Natural killer cell (primary cell): ENCODE measurements around the gene CREB5. TPM values are rescaled to one million over a fixed set of nuclear protein-coding genes. Genes with fewer than 3 reads are reported as not detected.

Experiments
- ATAC-seq, 3 donors: fragments of 150-1000 bp in 2 of 3; fragments of 200-7000 bp in 1 of 3; cut with Tn5 transposase; 1 replicate in 1 of 3; 2 replicates in 2 of 3; pipeline ENCODE4 v1.10.0; 2021; ENCODE audit warnings: mild to moderate bottlenecking in 2 of 3, moderate library complexity in 2 of 3
- DNase-seq, 2 donors: peaks; one replicate each; pipeline versions ENCODE4 v3.0.0 to v3.0.0-alpha.2; 2013 to 2021; ENCODE audit warnings: mixed read lengths in 1 of 2
- H3K27ac ChIP-seq: one replicate; pipeline ENCODE4 v1.5.1; 2013; ENCODE audit warnings: mild to moderate bottlenecking, low read length
- H3K27me3 ChIP-seq: one replicate; pipeline ENCODE4 v1.6.1; 2013; ENCODE audit warnings: low read length; ENCODE audit not compliant: control insufficient read depth, insufficient read depth
- H3K36me3 ChIP-seq: one replicate; pipeline ENCODE4 v1.6.1; 2013; ENCODE audit warnings: low read length; ENCODE audit not compliant: control insufficient read depth, insufficient read depth
- H3K4me1 ChIP-seq: one replicate; pipeline ENCODE4 v1.6.1; 2013; ENCODE audit warnings: low read length; ENCODE audit not compliant: control insufficient read depth, insufficient read depth
- H3K4me3 ChIP-seq: one replicate; pipeline ENCODE4 v1.5.1; 2013; ENCODE audit warnings: low read length
- H3K9me3 ChIP-seq: one replicate; pipeline ENCODE4 v1.6.1; 2013; ENCODE audit warnings: low read length; ENCODE audit not compliant: control insufficient read depth, insufficient read depth
- H3K27ac Mint-ChIP-seq, 2 donors: one replicate each; pipeline ENCODE4 v1.8.0; 2022; ENCODE audit warnings: mild to moderate bottlenecking in 2 of 2, mixed read lengths in 2 of 2, moderate library complexity in 1 of 2
- H3K27me3 Mint-ChIP-seq, 2 donors: one replicate each; pipeline ENCODE4 v1.8.0; 2022; ENCODE audit warnings: low read depth in 2 of 2, mixed read lengths in 2 of 2
- H3K36me3 Mint-ChIP-seq: one replicate; pipeline ENCODE4 v1.8.0; 2022; ENCODE audit warnings: mixed read lengths
- H3K4me1 Mint-ChIP-seq, 2 donors: one replicate each; pipeline ENCODE4 v1.8.0; 2022; ENCODE audit warnings: mixed read lengths in 2 of 2
- H3K4me3 Mint-ChIP-seq: one replicate; pipeline ENCODE4 v1.8.0; 2022; ENCODE audit warnings: mild to moderate bottlenecking, moderate library complexity, mixed read lengths
- H3K9me3 Mint-ChIP-seq, 2 donors: one replicate each; pipeline ENCODE4 v1.8.0; 2022; ENCODE audit warnings: mixed read lengths in 2 of 2
- CTCF ChIP-seq: fragments of 200-600 bp; IDR thresholded peaks from one replicate; pipeline ENCODE4 v1.8.0; 2022; ENCODE audit warnings: antibody characterized with exemption
- WGBS: methylation state at CpG from one replicate; pipeline ENCODE4 v1.1.7; 2013; ENCODE audit warnings: missing lambda C conversion rate; ENCODE audit not compliant: insufficient coverage; 5-methylcytosine and 5-hydroxymethylcytosine counted together
- intact Hi-C: fragments of 100-400 bp; cut with micrococcal nuclease; formaldehyde crosslinking; loops from one replicate; pipeline ENCODE4 v1.14.2; 2022
- total RNA-seq, 4 donors: library from RNA; stranded (reverse); fragments of 120-200 nt in 1 of 4; gene quantifications; one replicate each; pipeline versions ENCODE4 v1.2.3 to v1.2.4, GENCODE V29; 2013 to 2022

Gene CREB5
- total RNA-seq, 3 donors from 2014 or later (not counting 1 experiment from before 2014, with no cell fraction given): 0.52 to 7.0 (median 0.89) TPM

DNA sequence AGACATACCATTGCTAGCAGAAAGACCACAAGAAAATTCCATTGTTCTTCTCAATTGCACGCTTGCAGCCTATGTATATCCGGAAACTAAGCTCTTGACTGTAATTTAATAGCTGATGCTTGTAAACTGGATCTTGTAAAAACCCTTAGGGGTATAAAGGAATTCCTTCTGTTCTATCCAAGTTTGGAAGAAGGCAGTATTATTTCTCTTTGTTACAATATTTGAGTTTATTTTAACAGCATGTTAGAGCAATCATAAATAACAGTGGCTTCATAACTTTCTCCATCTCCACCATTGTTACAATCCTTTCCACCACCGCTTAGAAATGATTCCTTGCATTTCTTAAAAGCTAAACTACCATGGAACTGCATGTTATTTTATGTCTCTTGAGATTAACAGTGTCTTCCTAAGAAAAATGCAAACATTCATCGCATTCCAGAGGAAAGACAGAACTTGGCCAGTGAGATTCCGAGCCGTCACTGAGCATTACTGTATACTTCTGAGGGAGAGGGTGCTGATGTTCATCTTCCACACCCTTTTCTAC is 453.4 kb downstream of the CREB5 start:
- Histone ChIP-seq H3K4me1 (no peaks in the 10 kb centered on the region), H3K36me3 (no peaks in the 10 kb centered on the region), H3K9me3 (no peaks in the 10 kb centered on the region), H3K27ac (no peak overlapping the region), H3K4me3 (no peak overlapping the region), H3K27me3 (peaks cover 4% of the 10 kb centered on the region)
- no peak for ATAC-seq
- intact Hi-C loops: no loop called here
- TF ChIP-seq CTCF: no peak
- Mint-ChIP-seq H3K36me3 (no peaks in the 10 kb centered on the region), H3K4me1 (no peaks in the 10 kb centered on the region), H3K27ac (no peak overlapping the region), H3K9me3 (no peaks in the 10 kb centered on the region), H3K4me3 (no peak overlapping the region), H3K27me3 (peaks cover 27 to 58% of the 10 kb centered on the region in 2 donors)
- DNase-seq: no peak
- WGBS: 86% methylated on average over 4 of the region's 6 CpGs

DNA sequence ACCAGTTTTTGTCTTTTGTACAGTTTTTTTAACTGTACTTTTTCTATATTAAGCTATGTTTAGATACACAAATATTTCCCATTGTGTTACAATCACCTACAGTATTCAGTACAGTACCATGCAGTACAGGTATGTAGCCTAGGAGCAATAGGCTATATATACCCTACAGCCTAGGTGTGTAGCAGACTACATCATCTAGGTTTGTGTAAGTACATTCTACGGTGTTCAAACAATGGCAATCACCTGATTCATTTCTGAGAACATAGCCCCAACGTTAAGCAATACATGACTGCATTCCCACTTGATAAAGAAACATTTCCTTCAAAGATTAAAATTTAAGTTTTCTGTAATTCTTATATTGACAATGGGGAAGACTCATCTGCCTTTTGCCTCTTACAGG is 456.4 kb downstream of the CREB5 start:
- peaks cover 24 to 48% of the 10 kb centered on the region in 2 donors for H3K27me3 Mint-ChIP-seq
- ATAC-seq (no peak), DNase-seq (no peak)
- intact Hi-C loops: no loop called here
- no peaks in the 10 kb centered on the region for H3K4me1 ChIP-seq
- no peak overlapping the region for H3K4me3 ChIP-seq
- no peaks in the 10 kb centered on the region for H3K36me3 Mint-ChIP-seq
- H3K4me1 Mint-ChIP-seq: no peaks in the 10 kb centered on the region
- H3K9me3 ChIP-seq: no peaks in the 10 kb centered on the region
- no peaks in the 10 kb centered on the region for H3K36me3 ChIP-seq
- TF ChIP-seq CTCF: no peak
- H3K27ac ChIP-seq: no peak overlapping the region
- no peak overlapping the region for H3K4me3 Mint-ChIP-seq
- no peak overlapping the region for H3K27ac Mint-ChIP-seq
- peaks cover 4% of the 10 kb centered on the region for H3K27me3 ChIP-seq
- 94% methylated on average over 2 of the region's 2 CpGs for WGBS
- H3K9me3 Mint-ChIP-seq: no peaks in the 10 kb centered on the region

DNA sequence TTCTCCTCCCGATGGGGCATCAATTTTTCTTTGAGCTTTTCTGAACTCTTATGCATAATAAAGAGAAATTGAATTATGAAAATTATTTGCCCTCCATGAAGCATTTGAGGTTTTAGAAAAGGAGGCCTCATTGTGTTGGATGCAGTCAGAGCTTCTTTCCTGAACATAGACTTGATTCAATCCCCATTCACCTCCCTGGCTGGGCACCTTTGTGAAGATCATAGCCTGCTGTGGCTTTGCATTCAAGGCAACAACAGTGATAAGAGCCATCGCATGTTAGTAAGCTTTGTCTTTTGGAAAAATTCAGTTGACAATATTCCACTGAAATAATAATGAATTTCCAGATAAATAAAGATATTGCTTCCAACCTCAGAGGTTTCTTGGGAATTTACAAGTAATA is 458.8 kb downstream of the CREB5 start:
- no peak overlapping the region for H3K27ac Mint-ChIP-seq
- intact Hi-C loops: no loop called here
- no peak for ATAC-seq
- Histone ChIP-seq H3K4me3 (no peak overlapping the region), H3K27ac (no peak overlapping the region), H3K4me1 (no peaks in the 10 kb centered on the region), H3K27me3 (peaks cover 2% of the 10 kb centered on the region), H3K9me3 (no peaks in the 10 kb centered on the region), H3K36me3 (no peaks in the 10 kb centered on the region)
- no peak for DNase-seq
- peaks cover 23 to 38% of the 10 kb centered on the region in 2 donors for H3K27me3 Mint-ChIP-seq
- H3K4me3 Mint-ChIP-seq: no peak overlapping the region
- no peak for TF ChIP-seq CTCF
- no CpG with 5 or more reads among the region's 2 CpGs for WGBS
- no peaks in the 10 kb centered on the region for H3K36me3 Mint-ChIP-seq
- H3K4me1 Mint-ChIP-seq: no peaks in the 10 kb centered on the region
- no peaks in the 10 kb centered on the region for H3K9me3 Mint-ChIP-seq

- no peak for ATAC-seq
- no peak overlapping the region for H3K4me3 ChIP-seq
- intact Hi-C loops: no loop called here
- H3K36me3 Mint-ChIP-seq: no peaks in the 10 kb centered on the region
- TF ChIP-seq CTCF: no peak
- no peak overlapping the region for H3K27ac ChIP-seq
- H3K36me3 ChIP-seq: no peaks in the 10 kb centered on the region
- H3K4me1 Mint-ChIP-seq: no peaks in the 10 kb centered on the region
- H3K9me3 Mint-ChIP-seq: no peaks in the 10 kb centered on the region
- H3K4me1 ChIP-seq: no peaks in the 10 kb centered on the region
- no peaks in the 10 kb centered on the region for H3K9me3 ChIP-seq
- H3K4me3 Mint-ChIP-seq: no peak overlapping the region
- H3K27me3 ChIP-seq: peaks cover 2% of the 10 kb centered on the region
- no peak for DNase-seq
- H3K27ac Mint-ChIP-seq: no peak overlapping the region
- peaks cover 19 to 39% of the 10 kb centered on the region in 2 donors for H3K27me3 Mint-ChIP-seq
These were observed 459.3 kb downstream of the CREB5 start for GRCh38 chr7:28871631-28872030.
